ENCODE results near the gene FOXC2.
A peak's percentile ranks its signal among the peaks of the same experiment; 100 is the strongest.

The FOXC2 gene

DNA sequence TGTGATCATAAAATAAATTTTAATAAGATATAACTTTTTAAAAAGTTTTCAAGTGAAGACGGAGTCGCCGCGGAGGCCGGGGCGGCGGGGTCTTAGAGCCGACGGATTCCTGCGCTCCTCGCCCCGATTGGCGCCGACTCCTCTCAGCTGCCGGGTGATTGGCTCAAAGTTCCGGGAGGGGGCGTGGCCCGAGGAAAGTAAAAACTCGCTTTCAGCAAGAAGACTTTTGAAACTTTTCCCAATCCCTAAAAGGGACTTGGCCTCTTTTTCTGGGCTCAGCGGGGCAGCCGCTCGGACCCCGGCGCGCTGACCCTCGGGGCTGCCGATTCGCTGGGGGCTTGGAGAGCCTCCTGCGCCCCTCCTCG is at the start of gene FOXC2:
Gene FOXC2, plus strand, starts transcription at position 229 of the 365 bp plus-strand sequence. CDS start 507 bp downstream, outside the sequence.
- DNase-seq (ENCODE audit: low read depth) = peak; percentile 19

DNA sequence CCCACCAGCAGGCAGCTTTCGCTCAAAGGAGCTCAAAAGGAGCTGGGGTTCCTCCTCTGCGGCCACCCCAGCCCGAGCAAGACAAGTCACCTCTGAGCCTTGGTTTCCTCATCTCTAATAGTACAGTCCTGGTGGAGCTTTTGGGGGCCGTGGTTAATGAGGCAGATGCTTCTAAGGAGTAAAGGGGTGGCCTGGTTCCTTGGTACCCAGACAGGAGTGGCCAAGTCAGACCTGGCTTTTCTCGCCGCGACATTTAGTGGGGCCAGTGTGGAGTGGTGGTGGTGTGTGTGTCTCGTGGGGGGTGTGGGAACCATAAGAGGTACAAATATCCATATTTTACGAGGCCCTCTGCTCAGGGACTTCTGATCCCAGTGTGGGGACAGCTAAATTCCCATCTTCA is 49.6 kb upstream of the FOXC2 start:
- DNase-seq (ENCODE audit: low read depth) = no peak

DNA sequence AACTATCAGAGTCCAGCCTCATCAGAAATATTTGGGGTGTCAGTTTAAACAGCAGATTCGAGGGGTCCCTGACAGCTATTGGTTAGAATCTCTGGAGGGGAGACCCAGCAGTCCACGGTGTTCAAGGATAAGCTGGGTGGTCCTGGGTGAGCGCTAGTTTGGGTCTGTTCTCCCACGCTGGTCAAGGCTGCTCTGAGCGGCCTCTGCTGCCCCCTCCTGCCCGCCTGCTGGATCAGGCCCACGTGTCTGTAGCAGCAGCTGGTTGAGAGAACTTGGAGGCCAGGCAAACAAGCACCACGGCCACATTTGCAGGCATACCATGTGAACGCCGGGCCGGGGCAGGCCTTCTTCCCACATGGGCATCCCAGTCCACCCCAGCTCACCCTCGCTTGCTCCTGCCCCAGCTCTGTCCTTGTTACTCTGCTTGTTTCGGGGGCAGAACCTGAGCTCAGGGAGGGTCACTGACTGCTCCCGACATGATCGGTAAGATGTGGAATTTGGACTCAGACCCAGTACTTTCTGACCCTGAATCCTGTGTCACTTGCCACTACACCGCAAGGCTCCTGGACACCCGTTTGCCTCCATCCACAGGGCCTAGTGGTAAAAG is 48.9 kb upstream of the FOXC2 start:
- no peak for DNase-seq (ENCODE audit: low read depth)

DNA sequence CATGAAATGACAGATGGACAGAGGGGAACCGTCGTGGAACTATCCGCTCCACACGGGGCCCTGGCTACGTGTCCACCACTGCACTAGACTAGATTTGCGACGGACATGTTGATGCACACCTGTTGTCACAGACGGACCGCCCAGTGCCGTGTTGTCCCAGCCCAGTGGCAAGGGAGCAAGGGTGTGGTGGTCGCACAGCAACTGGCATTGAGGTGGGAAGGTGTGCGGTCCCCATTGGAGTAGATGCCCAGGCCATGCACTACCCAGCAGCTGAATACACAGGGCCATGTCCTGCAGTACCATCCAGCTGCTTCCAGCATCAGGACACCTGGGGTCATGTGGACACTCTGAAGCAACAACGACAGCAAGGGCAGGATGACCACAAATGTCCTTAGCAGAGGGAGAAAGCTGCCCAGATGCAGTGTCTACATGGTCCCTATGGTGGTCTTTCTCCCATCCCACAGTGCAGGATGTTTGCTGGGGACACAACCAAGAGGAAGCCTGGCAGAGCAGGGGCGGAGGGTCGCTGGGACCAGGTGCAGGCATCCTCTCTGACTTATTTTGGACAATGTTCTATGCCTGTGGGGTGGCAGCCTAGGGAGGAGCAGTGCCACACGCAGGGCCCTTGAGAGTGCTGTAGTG is 47.5 kb upstream of the FOXC2 start:
- no peak for DNase-seq (ENCODE audit: low read depth)

DNA sequence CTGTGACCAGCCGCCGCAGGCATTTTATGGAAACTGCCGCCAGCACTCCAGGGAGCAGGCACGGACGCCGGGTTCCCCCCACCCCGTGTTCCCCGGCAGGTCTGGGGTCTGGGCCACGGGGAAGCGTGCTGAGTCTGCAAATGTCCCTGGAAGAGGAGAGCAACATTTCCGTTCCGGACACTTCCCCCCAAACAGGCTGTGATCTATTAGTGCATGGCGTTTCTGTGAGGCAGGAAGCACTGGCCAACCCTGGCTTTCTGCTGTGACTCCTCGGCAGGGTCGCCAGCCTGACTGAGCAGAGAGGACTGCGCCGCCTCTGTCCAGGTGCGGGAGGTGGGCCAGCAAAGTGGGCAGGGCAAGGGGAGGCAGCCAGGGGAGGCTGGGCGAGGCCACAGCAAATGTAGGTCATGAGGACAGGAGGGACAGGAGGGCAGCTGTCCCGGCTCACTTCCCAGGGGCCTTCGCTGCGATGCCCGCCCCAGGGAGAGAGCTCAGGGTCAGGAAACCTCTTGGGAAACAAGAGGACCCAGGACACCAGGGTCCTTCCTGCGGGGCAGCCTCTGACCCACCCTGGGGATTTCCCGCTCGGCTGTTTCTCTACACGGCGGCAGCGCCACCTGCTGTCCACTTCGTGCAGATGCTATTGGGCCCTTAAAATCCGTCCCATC is 46.8 kb upstream of the FOXC2 start:
- DNase-seq (ENCODE audit: low read depth) = peak; percentile 40

DNA sequence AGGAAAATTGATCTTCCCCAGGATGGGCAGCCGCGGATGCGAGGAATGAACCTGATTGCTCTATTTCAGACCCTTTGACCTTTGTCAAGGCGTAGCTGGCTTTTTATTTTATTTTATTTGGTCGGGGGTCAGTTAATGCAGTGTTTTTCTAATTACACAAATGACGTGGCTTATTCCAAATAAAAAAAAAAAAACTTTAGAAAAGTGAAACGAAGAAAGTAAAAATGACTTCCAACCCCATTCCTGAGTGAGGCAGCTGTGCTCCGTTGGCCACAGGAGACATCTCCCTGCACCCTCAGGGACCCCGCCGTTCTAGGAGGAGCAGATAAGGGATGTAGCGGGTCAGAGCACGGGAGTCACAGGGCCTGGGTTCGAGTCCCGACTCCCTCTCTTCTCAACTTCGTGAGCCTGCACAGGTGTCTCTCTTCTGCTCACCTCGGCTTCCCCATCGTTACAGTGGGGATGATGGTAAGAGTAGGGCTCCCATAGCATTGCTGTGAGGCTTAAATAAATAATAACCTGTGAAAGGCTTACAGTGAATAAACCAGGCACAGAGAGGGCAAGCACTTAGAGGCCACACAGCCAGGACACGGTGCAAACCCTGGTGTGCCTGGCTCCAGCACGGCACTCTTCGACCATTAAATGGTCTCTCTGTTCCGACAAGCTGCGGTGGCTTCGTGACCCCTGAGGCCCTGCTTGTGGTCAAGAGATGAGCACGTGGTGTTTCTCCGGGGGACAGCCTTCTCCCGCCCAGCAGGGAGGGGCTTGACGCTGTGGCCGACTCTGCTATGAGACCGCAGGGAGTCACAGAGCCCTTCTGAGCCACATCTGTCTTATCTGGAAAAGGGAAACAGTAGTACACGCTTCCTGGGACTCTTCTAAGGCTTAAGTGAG is 46.1 kb upstream of the FOXC2 start:
- no peak for DNase-seq (ENCODE audit: low read depth)

DNA sequence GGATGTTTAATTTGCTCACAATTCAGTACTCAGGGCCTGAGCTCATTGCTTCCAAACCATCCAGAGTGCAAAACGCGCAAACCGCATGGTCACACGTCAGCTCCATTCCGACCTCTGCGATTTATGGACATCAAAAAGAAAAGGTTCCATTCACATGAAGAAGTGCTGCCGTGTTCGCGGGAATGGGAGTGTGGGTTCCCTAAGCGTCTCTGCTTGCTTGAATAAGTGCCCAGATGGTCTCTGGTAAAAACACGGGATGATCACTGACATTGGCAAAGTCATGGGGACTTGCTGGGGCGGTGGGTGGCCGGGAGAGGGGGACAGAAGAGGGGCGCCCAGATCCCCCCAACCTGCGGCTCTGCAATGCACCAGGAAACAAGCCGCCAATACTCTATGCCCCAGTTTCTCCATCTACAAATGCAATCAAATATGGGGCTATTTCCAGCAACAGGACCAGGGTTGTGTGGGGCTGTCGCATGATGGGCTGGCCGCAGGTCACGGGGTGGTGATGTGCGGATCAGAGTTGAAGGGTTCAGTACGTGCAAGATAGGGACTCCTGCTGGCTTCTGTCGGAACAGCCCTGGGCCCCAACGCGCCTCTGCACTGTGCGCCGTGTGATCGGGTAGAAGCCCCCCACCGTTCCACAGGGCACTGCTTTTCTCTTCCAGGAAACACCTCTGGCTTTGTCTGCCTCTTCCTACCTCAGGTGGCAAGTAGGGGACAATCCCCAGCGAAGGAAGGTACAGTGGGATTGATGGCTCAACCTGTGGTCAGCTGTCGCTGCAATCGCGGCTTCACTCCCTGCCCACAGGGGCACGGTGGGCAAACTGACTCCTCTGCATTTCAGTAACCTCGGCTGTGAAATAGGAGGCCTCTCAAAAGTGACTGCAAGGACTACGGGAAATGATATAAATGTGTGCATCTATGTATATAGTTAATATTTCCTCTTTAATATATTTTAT is 45.1 kb upstream of the FOXC2 start:
- DNase-seq (ENCODE audit: low read depth) = no peak

DNA sequence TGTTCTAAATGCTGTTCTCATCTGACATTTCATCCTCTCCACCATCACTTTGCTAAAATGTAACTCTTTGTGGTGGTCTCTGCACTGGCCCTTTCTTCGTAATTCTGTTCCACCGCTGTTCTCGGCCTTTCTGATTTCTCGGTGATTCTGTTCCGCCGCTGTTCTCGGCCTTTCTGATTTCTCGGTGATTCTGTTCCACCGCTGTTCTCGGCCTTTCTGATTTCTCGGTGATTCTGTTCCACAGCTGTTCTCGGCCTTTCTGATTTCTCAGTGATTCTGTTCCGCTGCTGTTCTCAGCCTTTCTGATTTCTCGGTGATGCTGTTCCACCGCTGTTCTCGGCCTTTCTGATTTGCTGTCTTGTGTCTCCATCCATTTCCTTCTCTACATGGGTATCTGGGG is 44.0 kb upstream of the FOXC2 start:
- no peak for DNase-seq (ENCODE audit: low read depth)

DNA sequence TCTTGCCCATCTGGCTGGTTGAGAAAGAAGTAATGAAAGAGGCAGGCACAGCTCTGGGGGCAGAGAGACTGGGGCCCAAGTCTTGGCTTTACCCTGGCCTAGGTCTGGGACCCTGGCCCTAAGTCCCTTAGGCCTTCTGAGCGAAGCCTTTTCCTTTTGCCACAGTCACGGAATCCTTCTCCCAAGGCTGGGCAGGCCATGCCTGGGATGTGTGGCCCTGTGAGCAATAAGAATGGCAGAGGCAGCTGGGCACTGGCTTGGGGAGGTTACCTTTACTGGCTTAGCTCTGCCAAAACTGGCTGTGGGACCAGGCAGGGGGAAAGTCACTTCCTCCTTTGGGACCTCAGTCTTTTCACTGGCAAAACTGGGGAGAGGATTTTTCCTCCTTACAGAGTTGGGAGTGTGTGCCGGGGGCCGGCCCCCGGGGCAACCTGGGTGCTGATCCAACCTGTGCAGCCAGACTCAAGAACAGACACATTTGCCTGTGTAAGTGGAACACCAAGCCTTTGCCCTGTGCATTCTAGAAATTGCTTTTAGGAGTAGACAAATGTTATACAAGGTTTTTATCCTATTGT is 43.4 kb upstream of the FOXC2 start:
- DNase-seq (ENCODE audit: low read depth) = no peak

DNA sequence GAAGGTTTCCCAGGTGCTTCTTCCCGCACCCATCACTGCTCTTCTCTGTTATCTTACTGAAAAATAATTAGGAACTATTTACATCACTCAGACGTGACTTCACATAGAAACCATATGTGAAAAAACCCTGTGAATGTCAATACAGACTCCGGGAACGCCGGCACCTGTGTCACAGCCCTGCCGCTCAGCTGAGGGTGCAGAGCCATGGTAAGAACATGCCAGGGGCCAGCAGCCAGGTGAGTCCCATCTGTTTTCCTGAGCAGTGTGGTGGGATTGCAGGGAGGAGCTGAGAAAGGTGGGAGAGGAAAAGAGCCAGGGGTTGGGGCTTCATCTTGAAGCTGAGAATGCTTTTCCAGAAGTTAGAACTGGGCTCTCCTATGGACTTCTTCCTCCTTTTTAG is 42.6 kb upstream of the FOXC2 start:
- no peak for DNase-seq (ENCODE audit: low read depth)

DNA sequence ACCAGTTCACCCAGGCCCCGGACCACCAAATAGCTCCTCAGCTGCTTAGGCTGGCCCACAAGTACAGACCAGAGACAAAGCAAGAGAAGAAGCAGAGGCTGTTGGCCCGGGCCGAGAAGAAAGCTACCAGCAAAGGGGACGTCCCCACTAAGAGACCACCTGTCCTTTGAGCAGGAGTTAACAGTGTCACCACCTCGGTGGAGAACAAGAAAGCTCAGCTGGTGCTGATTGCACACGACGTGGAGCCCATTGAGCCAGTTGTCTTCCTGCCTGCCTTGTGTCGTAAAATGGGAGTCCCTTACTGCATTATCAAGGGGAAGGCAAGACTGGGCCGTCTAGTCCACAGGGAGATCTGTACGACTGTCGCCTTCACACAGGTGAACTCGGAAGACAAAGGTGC is 40.9 kb upstream of the FOXC2 start:
- DNase-seq (ENCODE audit: low read depth) = no peak

DNA sequence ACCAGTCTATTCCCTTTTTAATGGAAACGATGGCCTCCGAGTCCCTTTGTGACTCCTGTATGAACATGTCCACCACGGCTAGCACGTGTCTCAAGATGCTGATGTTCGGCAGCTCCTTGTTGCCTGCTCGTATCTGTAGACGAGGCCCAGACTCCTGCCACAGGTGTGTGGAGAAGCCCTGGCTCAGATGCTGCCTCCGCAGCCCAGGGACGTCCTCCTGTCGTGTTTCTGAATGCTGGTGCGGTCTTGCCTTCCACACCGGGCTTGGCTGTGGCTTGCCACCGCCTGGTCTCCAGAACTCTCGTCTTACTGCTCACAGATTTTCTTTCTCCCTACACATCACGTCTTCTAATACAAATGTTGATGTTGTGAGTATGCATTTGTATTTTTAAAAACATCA is 39.3 kb upstream of the FOXC2 start:
- no peak for DNase-seq (ENCODE audit: low read depth)

DNA sequence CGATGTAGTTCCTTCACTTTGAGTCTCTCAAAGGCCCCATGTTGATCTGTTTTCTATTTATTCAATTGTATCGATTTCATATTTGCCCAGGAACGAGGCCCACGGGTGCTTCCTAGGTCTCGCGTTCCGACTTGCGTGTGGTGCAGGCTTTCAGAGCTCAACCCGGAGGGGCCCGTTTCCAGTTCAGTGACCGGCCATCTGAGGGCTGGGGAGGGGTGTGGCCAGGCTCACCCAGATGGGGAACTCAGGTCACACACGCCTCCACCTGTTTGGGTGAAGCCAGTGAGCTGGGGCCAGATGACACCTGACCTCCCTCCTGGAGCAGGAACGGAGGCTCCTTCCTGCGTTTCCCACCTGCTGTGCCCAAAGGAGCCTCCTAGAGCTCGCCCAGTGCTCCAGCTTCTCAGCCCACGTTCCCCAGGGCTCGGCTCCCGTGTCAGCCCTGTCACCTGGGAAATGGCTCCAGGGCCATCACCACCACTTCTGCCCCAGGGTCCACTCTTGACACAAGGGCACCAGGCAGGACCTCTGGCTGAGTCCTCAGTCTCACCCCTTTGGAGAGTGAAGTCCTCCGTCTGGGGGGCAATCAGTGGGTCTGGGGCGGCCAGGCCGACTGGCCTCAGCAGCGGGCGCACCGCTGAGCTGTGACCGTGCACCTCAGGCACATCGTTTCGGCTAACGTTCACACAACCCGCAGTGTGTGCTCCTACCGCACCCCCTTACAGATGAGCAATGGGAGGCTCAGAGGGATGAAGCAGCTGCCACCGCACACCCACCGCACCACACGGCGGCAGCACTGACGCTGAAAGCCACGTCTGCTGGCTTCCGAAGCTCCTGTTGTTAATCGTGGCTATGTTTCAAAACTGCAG is 38.3 kb upstream of the FOXC2 start:
- DNase-seq (ENCODE audit: low read depth) = no peak

DNA sequence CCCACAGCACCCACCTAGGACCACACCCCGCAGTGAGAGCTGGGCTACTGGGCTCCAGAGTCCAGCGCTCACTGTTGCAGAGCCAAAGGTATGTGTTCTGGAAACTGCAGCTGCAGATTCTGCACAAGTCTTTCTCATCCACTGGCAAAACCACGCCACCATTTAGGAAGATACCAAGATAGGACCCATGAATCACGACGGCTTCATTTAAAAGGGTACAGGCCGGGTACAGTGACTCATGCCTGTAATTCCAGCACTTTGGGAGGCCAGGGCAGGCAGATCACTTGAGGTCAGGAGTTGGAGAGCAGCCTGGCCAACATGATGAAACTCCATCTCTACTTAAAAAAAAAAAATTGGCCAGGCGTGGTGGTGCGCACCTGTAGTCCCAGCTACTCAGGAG is 37.5 kb upstream of the FOXC2 start:
- no peak for DNase-seq (ENCODE audit: low read depth)

DNA sequence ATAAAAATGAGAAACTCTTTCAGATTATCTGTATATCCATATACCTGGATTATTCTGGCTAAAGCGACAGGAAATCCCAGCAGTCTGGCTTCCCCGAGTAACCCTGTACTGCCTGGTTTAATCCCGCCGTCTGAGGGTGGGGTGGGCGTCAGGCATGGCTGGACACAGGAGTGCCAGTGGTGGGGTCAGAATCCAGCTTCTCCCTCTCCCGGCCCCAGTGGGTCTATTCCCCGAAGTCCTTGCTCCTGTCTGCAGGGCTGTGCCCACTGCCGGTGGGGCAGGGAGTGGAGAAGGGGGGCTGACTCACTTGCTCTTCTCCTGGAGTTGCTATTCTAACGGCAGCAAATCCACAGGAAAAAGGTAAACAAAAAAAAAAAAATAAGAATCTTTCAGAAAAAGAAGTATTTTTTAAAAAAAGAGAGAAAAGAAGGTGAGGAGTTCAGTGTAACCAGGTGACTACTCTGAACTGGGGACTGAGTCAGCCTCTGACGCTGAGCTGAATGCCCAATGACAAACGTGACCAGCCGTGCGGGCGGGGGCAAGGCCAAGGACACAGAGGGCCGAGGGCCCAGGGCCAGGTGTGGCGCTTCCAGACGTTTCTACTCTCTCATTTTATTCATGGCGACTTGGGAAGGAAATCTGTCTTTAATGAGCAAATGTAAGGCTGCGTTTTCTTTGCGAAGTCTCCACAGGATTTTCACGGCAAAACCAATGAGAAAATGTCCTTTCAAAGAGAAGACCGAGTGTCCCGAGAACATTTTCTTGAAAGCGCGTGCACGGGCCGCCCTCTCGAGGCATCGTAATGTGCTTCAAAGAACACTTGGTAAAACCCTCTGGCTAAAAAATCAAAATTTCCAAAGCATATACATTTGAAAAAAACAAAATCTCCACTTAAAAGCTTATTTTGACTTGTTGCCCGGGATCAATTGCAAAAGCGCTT is 36.1 kb upstream of the FOXC2 start:
- DNase-seq (ENCODE audit: low read depth) = no peak

DNA sequence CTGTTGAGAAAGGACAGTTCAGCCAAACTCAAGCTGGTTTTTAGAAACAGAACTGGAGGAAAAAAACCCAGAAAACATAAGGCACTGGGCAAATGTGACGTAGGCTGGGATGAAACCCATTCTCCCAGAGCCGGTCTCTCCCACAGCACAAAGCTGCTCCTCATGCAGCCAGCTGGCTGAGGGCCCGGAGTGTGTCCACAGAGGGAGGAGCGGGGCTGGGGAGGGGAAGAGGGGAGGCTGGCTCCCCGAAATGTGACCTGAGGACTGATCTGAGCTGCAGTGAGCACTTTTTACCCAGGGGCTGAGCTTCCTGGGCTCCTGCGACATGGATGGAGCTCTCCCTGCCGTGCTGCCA is 35.5 kb upstream of the FOXC2 start:
- DNase-seq (ENCODE audit: low read depth) = no peak

DNA sequence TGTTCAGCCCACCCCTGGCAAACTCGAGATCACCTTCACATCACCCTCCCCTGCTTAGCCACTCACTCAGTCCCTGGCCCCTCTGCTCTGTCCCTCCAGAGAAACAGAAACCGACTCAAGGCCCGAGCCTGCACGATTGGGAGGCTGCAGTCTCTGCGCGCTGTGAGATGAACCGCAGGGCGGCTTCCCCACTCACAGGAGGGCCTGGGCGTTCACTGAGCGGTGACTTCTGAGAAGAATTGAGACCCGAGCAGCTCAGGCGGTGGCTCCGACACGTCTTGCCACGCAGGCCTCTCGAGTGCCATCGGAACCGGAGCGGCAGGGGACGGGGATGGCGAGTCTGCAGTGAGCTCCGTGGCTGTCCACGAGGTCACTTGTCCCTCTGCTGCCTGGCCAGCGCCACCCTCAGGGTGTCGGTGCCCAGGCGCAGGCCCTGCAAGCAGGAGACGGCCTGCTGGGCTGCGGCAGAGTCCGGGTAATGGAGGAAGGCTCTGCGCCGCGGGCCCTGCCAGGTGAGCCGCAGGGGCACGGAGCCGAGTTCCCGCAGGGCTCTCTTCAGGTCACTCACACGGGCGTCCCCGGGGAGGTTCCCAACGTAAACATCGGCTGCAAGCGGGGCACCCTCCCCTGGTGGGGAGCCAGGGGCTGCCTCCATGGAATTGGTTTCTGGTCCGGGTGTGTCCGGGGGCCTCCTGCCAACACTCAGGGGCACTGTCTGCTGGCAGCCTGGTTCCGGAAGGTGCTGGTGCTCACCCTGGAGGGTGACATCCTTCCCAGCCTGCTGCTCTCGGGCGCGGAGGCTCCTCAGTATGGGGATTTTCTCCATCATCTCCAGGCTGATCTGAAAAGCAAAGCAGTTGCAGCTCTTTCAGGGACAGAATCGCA is 34.7 kb upstream of the FOXC2 start:
- no peak for DNase-seq (ENCODE audit: low read depth)

DNA sequence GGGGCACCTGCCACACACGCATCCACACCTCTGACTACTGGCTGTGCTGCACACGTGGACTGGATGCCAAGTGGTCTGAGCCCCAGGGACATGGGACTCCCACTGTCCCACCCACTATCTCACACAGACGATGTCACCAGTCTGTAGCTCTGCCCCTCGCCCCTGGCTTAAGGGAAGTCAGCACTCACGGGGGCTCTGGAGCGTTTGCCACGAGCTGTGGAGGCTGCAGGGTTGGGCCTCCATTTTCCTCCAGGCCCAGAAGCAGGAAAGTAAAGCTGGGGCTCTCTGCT is 34.2 kb upstream of the FOXC2 start:
- no peak for DNase-seq (ENCODE audit: low read depth)
